ENCODE data around the gene PLXNA4.

PLXNA4 gene

GRCh38 chr7:132406039-132406438 is 170.2 kb downstream of the PLXNA4 start:
- H3K27ac ChIP-seq (ENCODE audit: low read depth, low read length), result no peak overlapping the region
- no peak overlapping the region for H3K4me3 ChIP-seq (ENCODE audit: low read length)
- no peaks in the 10 kb centered on the region for H3K79me2 ChIP-seq (ENCODE audit: control insufficient read depth, low read length)
- H3K4me1 ChIP-seq (ENCODE audit: control insufficient read depth, low read length), result no peaks in the 10 kb centered on the region
- H3K27me3 ChIP-seq (ENCODE audit: control insufficient read depth, low read length), result no peaks in the 10 kb centered on the region
- no peaks in the 10 kb centered on the region for H3K36me3 ChIP-seq (ENCODE audit: control insufficient read depth, low read length)
- no peaks in the 10 kb centered on the region for H3F3A ChIP-seq (ENCODE audit: control insufficient read depth, insufficient read depth)
- no peak for TF ChIP-seq EZH2phosphoT487 (IDR thresholded peaks at IDR 0.05; ENCODE audit: borderline replicate concordance, low read length)
- no peak for TF ChIP-seq CTCF (IDR thresholded peaks at IDR 0.05; ENCODE audit: low read depth, low read length, poor library complexity, severe bottlenecking)
- no peaks in the 10 kb centered on the region for H3K9me2 ChIP-seq (replicated peaks; ENCODE audit: control insufficient read depth, low read length)
- H3K4me2 ChIP-seq (ENCODE audit: low read length), result no peak overlapping the region
- H3K9me3 ChIP-seq (ENCODE audit: control insufficient read depth, insufficient read depth, low read length), result no peaks in the 10 kb centered on the region
- no peaks in the 10 kb centered on the region for H4K20me1 ChIP-seq (ENCODE audit: control insufficient read depth, insufficient read depth, low read depth, low read length)

DNA sequence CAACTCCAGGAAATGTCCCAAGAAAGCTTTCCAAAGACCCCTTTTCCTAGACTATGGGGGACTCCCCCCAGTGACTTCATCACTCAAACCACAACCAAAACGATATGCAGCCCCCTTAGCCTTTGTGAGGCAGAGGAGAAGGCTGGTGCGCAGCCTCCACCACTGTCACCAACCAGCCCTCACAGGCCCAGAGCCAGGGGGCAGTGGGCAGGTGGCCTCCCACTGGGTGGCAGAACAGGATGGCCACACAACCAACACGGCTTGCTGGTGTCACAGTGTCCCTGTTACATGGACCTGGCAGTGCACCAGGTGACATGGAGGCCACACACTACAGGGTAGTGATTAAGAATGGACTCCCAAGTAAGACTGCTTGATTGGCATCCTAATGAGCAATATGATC is 172.0 kb downstream of the PLXNA4 start:
- H3K27me3 ChIP-seq (ENCODE audit: control insufficient read depth, low read length), result no peaks in the 10 kb centered on the region
- H3K36me3 ChIP-seq (ENCODE audit: control insufficient read depth, low read length), result no peaks in the 10 kb centered on the region
- H3K4me3 ChIP-seq (ENCODE audit: low read length), result no peak overlapping the region
- no peaks in the 10 kb centered on the region for H4K20me1 ChIP-seq (ENCODE audit: control insufficient read depth, insufficient read depth, low read depth, low read length)
- no peaks in the 10 kb centered on the region for H3K79me2 ChIP-seq (ENCODE audit: control insufficient read depth, low read length)
- no peaks in the 10 kb centered on the region for H3K9me2 ChIP-seq (replicated peaks; ENCODE audit: control insufficient read depth, low read length)
- H3K9me3 ChIP-seq (ENCODE audit: control insufficient read depth, insufficient read depth, low read length), result no peaks in the 10 kb centered on the region
- no peak overlapping the region for H3K4me2 ChIP-seq (ENCODE audit: low read length)
- no peaks in the 10 kb centered on the region for H3F3A ChIP-seq (ENCODE audit: control insufficient read depth, insufficient read depth)
- TF ChIP-seq EZH2phosphoT487 (IDR thresholded peaks at IDR 0.05; ENCODE audit: borderline replicate concordance, low read length) (no peak), CTCF (IDR thresholded peaks at IDR 0.05; ENCODE audit: low read depth, low read length, poor library complexity, severe bottlenecking) (no peak)
- H3K4me1 ChIP-seq (ENCODE audit: control insufficient read depth, low read length), result no peaks in the 10 kb centered on the region
- H3K27ac ChIP-seq (ENCODE audit: low read depth, low read length), result no peak overlapping the region

- Histone ChIP-seq H3K4me1 (ENCODE audit: control insufficient read depth, low read length) (no peaks in the 10 kb centered on the region), H3K79me2 (ENCODE audit: control insufficient read depth, low read length) (no peaks in the 10 kb centered on the region), H3K36me3 (ENCODE audit: control insufficient read depth, low read length) (no peaks in the 10 kb centered on the region), H3F3A (ENCODE audit: control insufficient read depth, insufficient read depth) (no peaks in the 10 kb centered on the region), H3K9me2 (replicated peaks; ENCODE audit: control insufficient read depth, low read length) (no peaks in the 10 kb centered on the region), H3K27ac (ENCODE audit: low read depth, low read length) (no peak overlapping the region), H3K27me3 (ENCODE audit: control insufficient read depth, low read length) (no peaks in the 10 kb centered on the region), H3K9me3 (ENCODE audit: control insufficient read depth, insufficient read depth, low read length) (no peaks in the 10 kb centered on the region), H3K4me3 (ENCODE audit: low read length) (no peak overlapping the region), H3K4me2 (ENCODE audit: low read length) (no peak overlapping the region), H4K20me1 (ENCODE audit: control insufficient read depth, insufficient read depth, low read depth, low read length) (no peaks in the 10 kb centered on the region)
- TF ChIP-seq CTCF (IDR thresholded peaks at IDR 0.05; ENCODE audit: low read depth, low read length, poor library complexity, severe bottlenecking) (no peak), EZH2phosphoT487 (IDR thresholded peaks at IDR 0.05; ENCODE audit: borderline replicate concordance, low read length) (no peak)
Measured at GRCh38 chr7:132403465-132404110, 172.7 kb downstream of the PLXNA4 start.

All from DOHH2 (cell line).